ENCODE results near the gene PDK2.
"Not testable (repeated sequence)": the region's sequence is repeated elsewhere in the genome, so short reads cannot be mapped to it uniquely, and the experiment has no call there.

Gene PDK2

GRCh38 chr17:50058296-50058953 lies 36.7 kb upstream of the PDK2 start:
- DNase-seq (ENCODE audit: low spot score), result no peak

- no peak for DNase-seq (ENCODE audit: low spot score)
Observed at GRCh38 chr17:50059256-50059655, 35.9 kb upstream of the PDK2 start.

- no peak for DNase-seq (ENCODE audit: low spot score)
Observed at GRCh38 chr17:50059759-50060273, 35.3 kb upstream of the PDK2 start.

GRCh38 chr17:50060951-50061712 lies 34.0 kb upstream of the PDK2 start:
- no peak for DNase-seq (ENCODE audit: low spot score)

GRCh38 chr17:50061713-50062045 lies 33.5 kb upstream of the PDK2 start:
- DNase-seq (ENCODE audit: low spot score), result not testable (repeated sequence)

GRCh38 chr17:50062293-50063243 lies 32.6 kb upstream of the PDK2 start:
- peak; percentile 93 for DNase-seq (ENCODE audit: low spot score)

GRCh38 chr17:50063561-50064252 lies 31.4 kb upstream of the PDK2 start:
- no peak for DNase-seq (ENCODE audit: low spot score)

- DNase-seq (ENCODE audit: low spot score), result no peak
Observed at GRCh38 chr17:50064253-50065001, 30.7 kb upstream of the PDK2 start.

GRCh38 chr17:50065056-50065455 lies 30.1 kb upstream of the PDK2 start:
- no peak for DNase-seq (ENCODE audit: low spot score)

GRCh38 chr17:50066995-50067394 lies 28.2 kb upstream of the PDK2 start:
- DNase-seq (ENCODE audit: low spot score), result no peak

GRCh38 chr17:50067996-50068395 lies 27.2 kb upstream of the PDK2 start:
- no peak for DNase-seq (ENCODE audit: low spot score)

- DNase-seq (ENCODE audit: low spot score), result no peak
Observed at GRCh38 chr17:50070908-50071680, 24.1 kb upstream of the PDK2 start.

- no peak for DNase-seq (ENCODE audit: low spot score)
Observed at GRCh38 chr17:50071692-50072091, 23.5 kb upstream of the PDK2 start.

- DNase-seq (ENCODE audit: low spot score), result no peak
Observed at GRCh38 chr17:50072130-50072529, 23.0 kb upstream of the PDK2 start.

- no peak for DNase-seq (ENCODE audit: low spot score)
Observed at GRCh38 chr17:50072925-50073324, 22.2 kb upstream of the PDK2 start.

GRCh38 chr17:50074227-50074626 lies 20.9 kb upstream of the PDK2 start:
- DNase-seq (ENCODE audit: low spot score), result no peak

- no peak for DNase-seq (ENCODE audit: low spot score)
Observed at GRCh38 chr17:50075446-50076032, 19.6 kb upstream of the PDK2 start.

- no peak for DNase-seq (ENCODE audit: low spot score)
Observed at GRCh38 chr17:50076221-50076590, 18.9 kb upstream of the PDK2 start.

- DNase-seq (ENCODE audit: low spot score), result no peak
Observed at GRCh38 chr17:50076591-50077235, 18.4 kb upstream of the PDK2 start.

- no peak for DNase-seq (ENCODE audit: low spot score)
Observed at GRCh38 chr17:50078430-50078829, 16.7 kb upstream of the PDK2 start.

Data from LoVo (cell line).